GM23338 (cell line): ENCODE data around the gene DDA1. TPM values are rescaled to one million over a fixed set of nuclear protein-coding genes. Genes with fewer than 3 reads are reported as not detected.

Experiments
- ATAC-seq: fragments of 200-7000 bp; cut with Tn5 transposase; 3 replicates; pipeline ENCODE4 v1.9.1; 2020
- DNase-seq: peaks from one replicate; pipeline ENCODE4 v3.0.0-alpha.2; 2015; ENCODE audit warnings: low spot score
- H2AFZ ChIP-seq: fragments of 200-600 bp; sonication (generic); 2 replicates; pipeline ENCODE4 v1.8.0; 2016; ENCODE audit warnings: antibody characterized with exemption, mild to moderate bottlenecking, moderate library complexity
- H3F3A ChIP-seq: fragments of 200-600 bp; sonication (generic); replicated peaks from 2 replicates; pipeline ENCODE4 v1.8.0; 2017; ENCODE audit warnings: antibody characterized with exemption, mixed run types, low read depth
- H3K27ac ChIP-seq: fragments of 200-600 bp; sonication (generic); 2 replicates; pipeline ENCODE4 v1.6.1; 2016; ENCODE audit warnings: low read depth
- H3K27me3 ChIP-seq: fragments of 200-600 bp; sonication (generic); 2 replicates; pipeline ENCODE4 v1.8.0; 2016; ENCODE audit warnings: mild to moderate bottlenecking, mixed run types, moderate library complexity; ENCODE audit not compliant: insufficient read depth
- H3K36me3 ChIP-seq: fragments of 200-600 bp; sonication (generic); 2 replicates; pipeline ENCODE4 v1.8.0; 2016; ENCODE audit warnings: mild to moderate bottlenecking; ENCODE audit not compliant: insufficient read depth
- H3K4me1 ChIP-seq: fragments of 200-600 bp; sonication (generic); 2 replicates; pipeline ENCODE4 v1.8.0; 2016; ENCODE audit warnings: mild to moderate bottlenecking, moderate library complexity; ENCODE audit not compliant: insufficient read depth
- H3K4me2 ChIP-seq: fragments of 200-600 bp; sonication (generic); 2 replicates; pipeline ENCODE4 v1.7.1; 2017; ENCODE audit warnings: mixed run types
- H3K4me3 ChIP-seq: fragments of 200-600 bp; sonication (generic); 2 replicates; pipeline ENCODE4 v1.6.1; 2016; ENCODE audit warnings: mixed run types
- H3K79me2 ChIP-seq: fragments of 200-600 bp; sonication (generic); replicated peaks from 2 replicates; pipeline ENCODE4 v1.8.0; 2017; ENCODE audit warnings: mild to moderate bottlenecking; ENCODE audit not compliant: insufficient read depth
- H3K9me2 ChIP-seq: fragments of 200-600 bp; sonication (generic); 2 replicates; pipeline ENCODE4 v1.8.0; 2017; ENCODE audit not compliant: insufficient read depth
- H4K20me1 ChIP-seq: fragments of 200-600 bp; sonication (generic); replicated peaks from 2 replicates; pipeline ENCODE4 v1.8.0; 2017; ENCODE audit warnings: mild to moderate bottlenecking; ENCODE audit not compliant: insufficient read depth
- H3K27ac Mint-ChIP-seq: 2 replicates; pipeline ENCODE4 v1.8.0; 2020; ENCODE audit warnings: inconsistent platforms, mild to moderate bottlenecking, moderate library complexity, mixed read lengths
- H3K27me3 Mint-ChIP-seq: 3 replicates; pipeline ENCODE4 v1.8.0; 2022; ENCODE audit warnings: low read depth, mild to moderate bottlenecking, moderate library complexity, mixed read lengths, inconsistent platforms; ENCODE audit not compliant: insufficient read depth, poor library complexity
- H3K36me3 Mint-ChIP-seq: 3 replicates; pipeline ENCODE4 v1.8.0; 2021; ENCODE audit warnings: low read depth, mild to moderate bottlenecking, inconsistent platforms, moderate library complexity, mixed read lengths
- H3K4me1 Mint-ChIP-seq: 3 replicates; pipeline ENCODE4 v1.8.0; 2020; ENCODE audit warnings: mild to moderate bottlenecking, inconsistent platforms, mixed read lengths
- H3K4me3 Mint-ChIP-seq: 3 replicates; pipeline ENCODE4 v1.8.0; 2021; ENCODE audit warnings: moderate library complexity, mild to moderate bottlenecking, inconsistent platforms, mixed read lengths
- H3K9me3 Mint-ChIP-seq: 3 replicates; pipeline ENCODE4 v1.8.0; 2020; ENCODE audit warnings: moderate library complexity, mild to moderate bottlenecking, inconsistent platforms, mixed read lengths
- CREB1 ChIP-seq: fragments of 250-450 bp; sonication (Bioruptor Pico); IDR thresholded peaks from 2 replicates; pipeline ENCODE4 v1.5.0; 2020; ENCODE audit warnings: low read depth, mild to moderate bottlenecking, moderate library complexity
- ETS1 ChIP-seq: IDR thresholded peaks from 2 replicates; pipeline ENCODE4 v1.6.1; 2016; ENCODE audit warnings: antibody characterized with exemption
- EZH2phosphoT487 ChIP-seq: fragments of 200-600 bp; sonication (generic); IDR thresholded peaks from one replicate; pipeline ENCODE4 v1.8.1; 2018; ENCODE audit warnings: antibody characterized with exemption; ENCODE audit not compliant: unreplicated experiment
- NANOG ChIP-seq: IDR thresholded peaks from 2 replicates; pipeline ENCODE4 v1.6.1; 2016; ENCODE audit warnings: antibody characterized with exemption, borderline replicate concordance
- POLR2AphosphoS5 ChIP-seq: IDR thresholded peaks from 2 replicates; pipeline ENCODE4 v1.6.1; 2016; ENCODE audit warnings: antibody characterized with exemption, low read depth
- REST ChIP-seq: IDR thresholded peaks from one replicate; pipeline ENCODE4 v1.6.1; 2018; ENCODE audit warnings: antibody characterized with exemption; ENCODE audit not compliant: unreplicated experiment
- STAT1 ChIP-seq: IDR thresholded peaks from one replicate; pipeline ENCODE4 v1.6.1; 2016; ENCODE audit warnings: antibody characterized with exemption; ENCODE audit not compliant: unreplicated experiment
- ZNF331 ChIP-seq: fragments of 250-450 bp; sonication (Bioruptor Pico); IDR thresholded peaks from 2 replicates; pipeline ENCODE4 v1.5.0; 2020; ENCODE audit warnings: low read depth, mild to moderate bottlenecking, moderate library complexity
- polyA plus RNA-seq: library from polyadenylated mRNA; unstranded; fragments of >200 nt; fragmentation: Nextera tagmentation; extraction: Ambion mirVana; gene quantifications from 2 replicates; pipeline ENCODE4 v1.2.1, GENCODE V29; 2016
- total RNA-seq: library from RNA; depleted of rRNA; stranded (reverse); fragments of >200 nt; shearing (Covaris generic); gene quantifications from 2 replicates; pipeline ENCODE4 v1.2.3, GENCODE V29; 2014
- TF ChIP-seq, protein P1 (sequence below): fragments of 250-450 bp; sonication (Bioruptor Pico); IDR thresholded peaks from 2 replicates; pipeline ENCODE4 v1.5.0; 2020; ENCODE audit warnings: mild to moderate bottlenecking, moderate library complexity

The DDA1 gene
- total and polyA plus RNA-seq, 2 experiments from 2014 or later, result 34.6 to 107 TPM

DNA sequence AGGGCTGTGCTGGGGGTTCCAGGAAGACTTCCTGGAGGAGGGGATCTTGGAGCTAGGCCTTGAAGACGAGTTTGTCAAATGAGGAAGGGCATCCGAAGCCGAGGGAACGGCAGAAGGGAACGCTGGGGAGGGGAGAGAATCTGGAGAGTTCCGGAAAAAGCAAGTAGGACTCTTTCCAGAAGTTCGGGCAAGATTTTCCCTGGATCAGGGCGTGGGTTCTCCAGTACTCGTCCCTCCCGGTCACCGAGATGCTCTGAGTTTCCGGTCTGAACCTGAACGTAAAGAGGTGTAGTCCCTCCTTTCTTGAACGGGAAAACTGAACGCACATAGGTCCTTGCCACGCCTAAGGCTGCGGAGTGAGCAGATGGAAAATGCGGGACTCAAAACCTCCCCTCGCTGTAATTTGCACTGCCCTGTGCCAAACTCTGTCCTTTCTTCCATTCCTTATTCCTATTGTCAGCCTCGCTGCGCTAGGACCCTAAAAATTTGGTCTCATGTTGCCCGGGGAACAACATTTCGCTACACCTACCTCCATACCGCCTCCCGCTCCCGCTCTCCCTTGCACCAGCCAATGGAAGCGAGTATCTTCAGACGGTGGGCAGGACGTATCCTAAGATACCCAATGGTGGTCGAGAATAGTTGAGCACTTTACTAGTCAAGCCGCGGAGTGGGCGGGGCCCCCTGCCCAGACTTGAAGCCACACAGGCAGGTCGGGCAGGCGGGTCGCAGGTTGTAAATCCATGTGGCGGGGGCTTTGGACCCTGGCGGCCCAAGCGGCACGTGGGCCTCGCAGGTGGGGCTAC, 27.7 kb downstream of the DDA1 start, which contains the start of gene GTPBP3:
TSS of gene GTPBP3 (plus strand) at position 682 of the 803 bp plus-strand sequence. CDS start at position 741, 59 bp downstream.
- TF ChIP-seq, protein P1, sequence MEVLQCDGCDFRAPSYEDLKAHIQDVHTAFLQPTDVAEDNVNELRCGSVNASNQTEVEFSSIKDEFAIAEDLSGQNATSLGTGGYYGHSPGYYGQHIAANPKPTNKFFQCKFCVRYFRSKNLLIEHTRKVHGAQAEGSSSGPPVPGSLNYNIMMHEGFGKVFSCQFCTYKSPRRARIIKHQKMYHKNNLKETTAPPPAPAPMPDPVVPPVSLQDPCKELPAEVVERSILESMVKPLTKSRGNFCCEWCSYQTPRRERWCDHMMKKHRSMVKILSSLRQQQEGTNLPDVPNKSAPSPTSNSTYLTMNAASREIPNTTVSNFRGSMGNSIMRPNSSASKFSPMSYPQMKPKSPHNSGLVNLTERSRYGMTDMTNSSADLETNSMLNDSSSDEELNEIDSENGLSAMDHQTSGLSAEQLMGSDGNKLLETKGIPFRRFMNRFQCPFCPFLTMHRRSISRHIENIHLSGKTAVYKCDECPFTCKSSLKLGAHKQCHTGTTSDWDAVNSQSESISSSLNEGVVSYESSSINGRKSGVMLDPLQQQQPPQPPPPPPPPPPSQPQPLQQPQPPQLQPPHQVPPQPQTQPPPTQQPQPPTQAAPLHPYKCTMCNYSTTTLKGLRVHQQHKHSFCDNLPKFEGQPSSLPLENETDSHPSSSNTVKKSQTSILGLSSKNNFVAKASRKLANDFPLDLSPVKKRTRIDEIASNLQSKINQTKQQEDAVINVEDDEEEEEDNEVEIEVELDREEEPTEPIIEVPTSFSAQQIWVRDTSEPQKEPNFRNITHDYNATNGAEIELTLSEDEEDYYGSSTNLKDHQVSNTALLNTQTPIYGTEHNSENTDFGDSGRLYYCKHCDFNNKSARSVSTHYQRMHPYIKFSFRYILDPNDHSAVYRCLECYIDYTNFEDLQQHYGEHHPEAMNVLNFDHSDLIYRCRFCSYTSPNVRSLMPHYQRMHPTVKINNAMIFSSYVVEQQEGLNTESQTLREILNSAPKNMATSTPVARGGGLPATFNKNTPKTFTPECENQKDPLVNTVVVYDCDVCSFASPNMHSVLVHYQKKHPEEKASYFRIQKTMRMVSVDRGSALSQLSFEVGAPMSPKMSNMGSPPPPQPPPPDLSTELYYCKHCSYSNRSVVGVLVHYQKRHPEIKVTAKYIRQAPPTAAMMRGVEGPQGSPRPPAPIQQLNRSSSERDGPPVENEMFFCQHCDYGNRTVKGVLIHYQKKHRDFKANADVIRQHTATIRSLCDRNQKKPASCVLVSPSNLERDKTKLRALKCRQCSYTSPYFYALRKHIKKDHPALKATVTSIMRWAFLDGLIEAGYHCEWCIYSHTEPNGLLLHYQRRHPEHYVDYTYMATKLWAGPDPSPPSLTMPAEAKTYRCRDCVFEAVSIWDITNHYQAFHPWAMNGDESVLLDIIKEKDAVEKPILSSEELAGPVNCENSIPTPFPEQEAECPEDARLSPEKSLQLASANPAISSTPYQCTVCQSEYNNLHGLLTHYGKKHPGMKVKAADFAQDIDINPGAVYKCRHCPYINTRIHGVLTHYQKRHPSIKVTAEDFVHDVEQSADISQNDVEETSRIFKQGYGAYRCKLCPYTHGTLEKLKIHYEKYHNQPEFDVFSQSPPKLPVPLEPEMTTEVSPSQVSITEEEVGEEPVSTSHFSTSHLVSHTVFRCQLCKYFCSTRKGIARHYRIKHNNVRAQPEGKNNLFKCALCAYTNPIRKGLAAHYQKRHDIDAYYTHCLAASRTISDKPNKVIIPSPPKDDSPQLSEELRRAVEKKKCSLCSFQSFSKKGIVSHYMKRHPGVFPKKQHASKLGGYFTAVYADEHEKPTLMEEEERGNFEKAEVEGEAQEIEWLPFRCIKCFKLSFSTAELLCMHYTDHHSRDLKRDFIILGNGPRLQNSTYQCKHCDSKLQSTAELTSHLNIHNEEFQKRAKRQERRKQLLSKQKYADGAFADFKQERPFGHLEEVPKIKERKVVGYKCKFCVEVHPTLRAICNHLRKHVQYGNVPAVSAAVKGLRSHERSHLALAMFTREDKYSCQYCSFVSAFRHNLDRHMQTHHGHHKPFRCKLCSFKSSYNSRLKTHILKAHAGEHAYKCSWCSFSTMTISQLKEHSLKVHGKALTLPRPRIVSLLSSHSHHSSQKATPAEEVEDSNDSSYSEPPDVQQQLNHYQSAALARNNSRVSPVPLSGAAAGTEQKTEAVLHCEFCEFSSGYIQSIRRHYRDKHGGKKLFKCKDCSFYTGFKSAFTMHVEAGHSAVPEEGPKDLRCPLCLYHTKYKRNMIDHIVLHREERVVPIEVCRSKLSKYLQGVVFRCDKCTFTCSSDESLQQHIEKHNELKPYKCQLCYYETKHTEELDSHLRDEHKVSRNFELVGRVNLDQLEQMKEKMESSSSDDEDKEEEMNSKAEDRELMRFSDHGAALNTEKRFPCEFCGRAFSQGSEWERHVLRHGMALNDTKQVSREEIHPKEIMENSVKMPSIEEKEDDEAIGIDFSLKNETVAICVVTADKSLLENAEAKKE (CRISPR knock-in tag), result no peak
- TF ChIP-seq POLR2AphosphoS5 (peak; percentile 71), EZH2phosphoT487 (no peak), CREB1 (CRISPR knock-in tag) (peak; percentile 83), ZNF331 (CRISPR knock-in tag) (no peak), ETS1 (peak; percentile 69), STAT1 (no peak), REST (no peak), NANOG (no peak)
- Mint-ChIP-seq H3K27ac (peak within 1 kb of the TSS; percentile 98), H3K36me3 (peaks cover 32% of the 10 kb centered on the region)

More for the DNA sequence above, 27.7 kb downstream of the DDA1 start, which contains the start of gene GTPBP3:
- Histone ChIP-seq H3K4me1 (peaks cover 26% of the 10 kb centered on the region; the same call in 1 of the 2 replicates), H3K36me3 (peaks cover under 1% of the 10 kb centered on the region; the same call in 1 of the 2 replicates), H2AFZ (peak within 1 kb of the TSS; percentile 64; the same call in 1 of the 2 replicates), H3K4me3 (peak within 1 kb of the TSS; percentile 81), H3K27me3 (no peaks in the 10 kb centered on the region), H3K79me2 (no peaks in the 10 kb centered on the region), H3K4me2 (peak within 1 kb of the TSS; percentile 96), H4K20me1 (no peaks in the 10 kb centered on the region), H3K9me2 (no peaks in the 10 kb centered on the region), H3K27ac (peak within 1 kb of the TSS; percentile 97), H3F3A (peaks cover 21% of the 10 kb centered on the region)
- H3K4me1 Mint-ChIP-seq, result peaks cover 38% of the 10 kb centered on the region
- ATAC-seq, result peak; percentile 61
- peaks cover 27% of the 10 kb centered on the region for H3K27me3 Mint-ChIP-seq
- peak; percentile 100 for DNase-seq
- peak within 1 kb of the TSS; percentile 95 for H3K4me3 Mint-ChIP-seq
- peaks cover 5% of the 10 kb centered on the region; the same call in 2 of the 3 replicates for H3K9me3 Mint-ChIP-seq
